GM18507 (cell line): ENCODE results near the gene CFDP1.

Source experiments
- DNase-seq: peaks from one replicate; pipeline ENCODE4 v3.0.0; 2011; ENCODE audit warnings: low read depth; ENCODE audit not compliant: insufficient read length; ENCODE audit errors: extremely low spot score
- FAIRE-seq: peaks from 2 replicates; lab custom pipeline; 2011; peaks lifted over from hg19 to GRCh38; lab: Jason Lieb, UNC

CFDP1 gene

DNA sequence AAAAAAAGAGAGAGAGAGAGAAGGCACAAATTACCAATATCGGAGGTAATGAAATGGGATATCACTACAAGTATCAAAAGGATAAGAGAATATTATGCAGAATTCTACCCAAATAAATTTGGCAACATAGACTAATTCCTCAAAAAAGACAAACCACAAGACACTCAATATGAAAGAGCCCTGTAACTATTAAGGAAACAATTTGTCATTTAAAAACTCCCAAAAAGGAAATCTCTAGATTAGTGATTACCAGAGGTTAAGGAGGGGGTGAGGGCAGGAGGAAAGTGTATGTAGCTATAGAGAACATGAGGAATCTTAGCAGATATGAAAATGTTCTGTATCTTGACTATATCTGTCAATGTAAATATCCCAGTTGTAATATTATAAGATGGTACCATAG lies 54.0 kb downstream of the CFDP1 start:
- no peak for DNase-seq
- peak; percentile 80 for FAIRE-seq

DNA sequence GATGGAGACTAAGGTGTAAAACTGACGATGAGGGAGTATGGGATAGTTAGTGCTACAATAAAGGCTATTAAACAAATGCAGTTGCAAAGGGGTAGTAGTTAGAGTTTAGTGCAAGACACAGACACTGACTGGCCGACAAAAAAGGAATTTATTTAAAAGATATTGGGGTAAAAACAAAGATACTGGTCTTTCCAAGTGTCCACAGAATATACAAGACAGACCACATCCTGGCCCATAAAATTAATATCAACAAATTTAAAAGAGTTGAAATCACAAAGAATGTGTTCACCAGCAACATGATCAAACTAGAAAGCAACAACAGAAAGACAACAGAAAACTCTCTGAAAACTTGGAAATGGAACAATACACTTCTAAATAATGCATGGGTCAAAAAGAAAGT lies 54.7 kb downstream of the CFDP1 start:
- FAIRE-seq: no peak
- DNase-seq: no peak

DNA sequence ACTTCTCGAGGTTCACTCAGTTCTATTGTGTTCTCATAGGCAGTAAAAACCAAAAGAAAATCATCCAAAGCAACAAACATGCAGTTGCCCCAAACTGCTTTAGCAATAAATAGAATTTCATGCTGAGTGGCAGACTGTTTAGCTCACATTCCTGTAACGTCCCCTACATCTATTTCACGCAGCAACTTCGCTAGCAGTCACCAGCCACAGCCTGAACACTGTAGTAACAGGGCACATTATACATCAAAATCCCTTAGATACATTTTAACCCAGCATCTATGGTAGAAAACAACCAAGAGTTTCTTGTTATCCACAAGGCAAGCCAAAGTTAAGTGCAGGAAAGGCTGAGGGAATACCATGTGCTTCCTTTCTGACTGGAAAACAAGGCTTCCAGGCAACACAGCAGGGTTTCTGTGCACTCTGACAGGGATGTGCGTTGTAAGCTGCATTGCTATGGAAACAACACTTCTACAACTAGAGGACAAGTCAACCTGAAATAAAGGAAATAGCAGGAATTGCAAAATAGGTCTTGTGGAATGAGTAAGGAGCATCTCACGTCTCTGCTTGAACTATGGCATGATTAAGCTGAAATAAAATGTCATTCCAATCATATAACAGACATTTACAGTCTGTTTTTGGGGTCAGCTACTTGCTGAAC lies 55.4 kb downstream of the CFDP1 start:
- DNase-seq: no peak
- FAIRE-seq: no peak

DNA sequence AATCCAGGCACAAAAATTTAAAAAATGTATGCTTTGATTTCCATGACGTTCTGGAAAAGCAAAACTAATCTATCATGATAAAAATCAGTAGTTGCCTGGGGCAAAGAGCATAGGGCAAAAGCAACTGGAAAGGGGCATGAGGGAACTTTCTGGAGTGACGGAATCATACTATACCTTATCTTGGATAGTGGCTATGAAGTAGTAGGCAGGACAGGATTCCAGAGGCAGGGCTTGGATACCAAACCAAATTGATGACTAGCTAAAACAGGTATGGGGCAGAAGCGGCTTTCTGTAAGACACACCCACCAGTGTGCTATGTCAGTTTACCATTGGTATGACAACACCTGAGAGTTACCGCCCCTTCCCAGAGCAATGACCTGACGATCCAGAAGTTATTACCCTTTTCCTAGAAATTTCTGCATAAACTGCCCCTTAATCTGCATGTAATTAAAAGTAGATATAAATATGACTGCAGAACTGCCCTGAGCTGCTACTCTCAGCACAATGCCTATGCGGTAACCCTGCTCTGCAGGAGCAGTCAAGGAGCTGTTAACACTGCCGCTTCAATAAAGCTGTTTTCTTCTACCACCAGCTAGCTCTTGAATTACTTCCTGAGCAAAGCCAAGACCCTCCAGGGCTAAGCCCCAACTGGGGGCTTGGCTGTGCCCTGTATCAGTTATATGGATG lies 56.7 kb downstream of the CFDP1 start:
- DNase-seq (no peak), FAIRE-seq (no peak)

DNA sequence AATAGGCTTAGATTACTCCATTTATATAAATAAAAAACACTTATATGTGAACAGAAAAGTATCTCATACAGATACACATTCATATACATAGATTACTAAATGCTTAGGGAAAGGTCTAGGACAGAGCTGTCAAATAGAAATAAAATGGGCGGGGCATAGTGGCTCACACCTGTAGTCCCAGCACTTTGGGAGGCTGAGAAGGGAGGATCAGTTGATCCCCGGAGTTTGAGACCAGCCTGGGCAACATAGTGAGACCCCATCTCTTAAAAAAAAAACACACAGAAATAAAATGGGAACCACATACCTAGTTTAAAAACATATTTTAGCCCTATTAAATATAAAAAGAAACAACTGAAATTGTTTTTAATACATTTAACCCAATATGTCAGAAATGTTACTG lies 58.9 kb downstream of the CFDP1 start:
- no peak for DNase-seq
- no peak for FAIRE-seq

DNA sequence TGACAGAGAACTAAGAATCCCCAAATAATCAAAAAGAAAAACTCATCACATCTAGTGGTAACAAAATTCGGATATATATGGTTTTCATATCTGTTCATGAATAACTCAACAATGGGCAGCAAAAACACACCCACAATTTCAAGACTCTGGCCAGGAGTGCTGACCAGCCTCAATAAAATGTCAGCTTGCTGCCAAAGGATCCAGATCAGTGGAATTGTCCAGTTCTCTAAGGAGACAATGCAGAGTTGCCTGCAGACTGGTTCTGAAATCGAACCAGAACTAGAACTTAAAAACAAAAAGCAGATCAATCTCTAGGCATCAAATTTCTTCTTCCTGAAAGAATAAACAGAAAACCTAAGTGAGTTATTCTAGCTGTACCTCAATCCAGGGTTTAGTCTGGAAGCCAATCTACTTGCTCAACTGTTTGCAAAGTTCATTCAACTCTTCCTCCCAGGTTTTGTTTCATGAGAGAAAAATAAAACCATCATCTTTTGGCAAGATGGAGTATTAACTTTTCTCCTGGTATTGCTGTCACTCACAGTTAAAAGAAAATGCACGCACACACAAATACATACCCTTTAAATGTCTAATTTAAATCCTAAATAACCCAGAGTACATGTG lies 61.0 kb downstream of the CFDP1 start:
- FAIRE-seq: no peak
- no peak for DNase-seq

DNA sequence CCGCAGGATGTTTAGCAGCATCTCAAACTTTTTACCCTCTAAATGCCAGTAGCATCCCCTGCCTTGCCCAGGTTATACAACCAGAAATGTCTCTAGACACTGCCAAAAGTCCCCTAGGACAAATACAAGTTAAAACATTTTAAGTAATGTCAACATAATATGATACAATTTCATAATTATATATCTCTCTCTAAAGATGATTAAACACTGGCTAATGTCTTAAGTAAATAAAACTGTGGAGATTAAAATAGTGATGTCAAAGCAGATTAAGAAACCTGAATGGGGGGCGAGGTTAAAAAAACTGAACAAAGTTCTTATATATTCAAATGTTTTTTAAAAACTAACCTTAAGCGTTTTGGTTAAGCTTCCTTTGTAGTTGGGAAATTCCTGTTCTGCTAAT lies 62.1 kb downstream of the CFDP1 start:
- DNase-seq (no peak), FAIRE-seq (no peak)

DNA sequence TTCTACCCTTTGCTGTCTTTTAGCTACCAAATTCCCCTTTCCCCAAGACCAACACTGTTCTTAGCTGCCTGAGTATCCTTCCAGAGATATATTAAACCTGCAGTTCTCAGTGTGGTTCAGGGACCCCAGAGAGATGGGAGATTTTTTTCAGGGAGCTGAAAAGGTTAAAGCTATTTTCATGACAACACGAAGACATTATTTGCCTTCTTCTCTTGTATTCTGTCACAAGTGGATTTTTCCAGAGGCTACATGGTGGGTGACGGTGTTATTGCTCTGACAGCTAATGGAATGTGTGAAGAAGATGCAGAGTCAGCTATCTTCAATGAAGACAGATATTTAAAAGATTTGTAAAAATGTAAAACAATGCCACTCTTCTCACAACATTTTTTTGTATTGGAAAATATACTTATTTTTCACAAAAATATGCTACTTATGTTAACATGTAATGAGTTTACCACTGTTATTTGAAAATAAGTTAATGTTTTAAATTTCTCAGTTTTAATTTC lies 69.0 kb downstream of the CFDP1 start:
- FAIRE-seq (peak; percentile 24), DNase-seq (no peak)

DNA sequence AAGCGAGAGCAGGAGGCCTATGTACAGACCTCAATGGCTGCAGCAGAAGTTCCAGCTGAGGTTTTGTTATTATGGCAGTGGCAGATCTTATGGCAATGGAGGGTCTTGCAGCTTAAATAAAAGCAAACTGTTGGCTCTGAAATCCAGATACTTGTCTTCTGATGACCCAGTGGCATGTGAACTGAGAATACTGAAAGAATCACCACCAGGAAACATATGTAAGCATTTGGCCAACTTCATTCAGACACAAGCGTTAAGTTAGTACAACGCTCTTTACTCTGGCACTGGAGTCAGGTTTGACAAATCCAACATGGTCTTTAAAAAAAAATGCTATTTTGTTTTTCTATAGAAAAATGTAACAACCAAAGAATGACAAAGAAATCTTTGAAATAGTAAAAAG lies 70.5 kb downstream of the CFDP1 start:
- no peak for DNase-seq
- no peak for FAIRE-seq

DNA sequence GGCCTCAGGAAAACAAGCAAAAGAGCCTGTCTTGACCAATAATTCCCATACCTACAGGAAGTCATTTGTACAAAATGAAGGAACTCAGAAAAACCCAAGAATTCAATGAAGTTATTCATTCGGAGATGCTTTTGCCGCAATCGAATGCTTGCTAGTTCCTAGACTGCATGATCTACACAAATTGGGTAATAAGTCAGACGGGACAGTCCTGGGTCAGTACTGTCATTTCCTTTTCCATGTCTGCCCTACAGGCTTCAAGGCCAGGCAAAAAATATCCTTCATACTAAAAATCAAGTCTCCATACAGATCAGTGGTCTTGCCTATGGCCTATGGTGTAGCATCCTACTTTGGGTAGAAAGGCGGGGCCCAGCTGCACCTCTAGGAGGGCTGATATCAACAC lies 71.4 kb downstream of the CFDP1 start:
- DNase-seq (no peak), FAIRE-seq (no peak)

DNA sequence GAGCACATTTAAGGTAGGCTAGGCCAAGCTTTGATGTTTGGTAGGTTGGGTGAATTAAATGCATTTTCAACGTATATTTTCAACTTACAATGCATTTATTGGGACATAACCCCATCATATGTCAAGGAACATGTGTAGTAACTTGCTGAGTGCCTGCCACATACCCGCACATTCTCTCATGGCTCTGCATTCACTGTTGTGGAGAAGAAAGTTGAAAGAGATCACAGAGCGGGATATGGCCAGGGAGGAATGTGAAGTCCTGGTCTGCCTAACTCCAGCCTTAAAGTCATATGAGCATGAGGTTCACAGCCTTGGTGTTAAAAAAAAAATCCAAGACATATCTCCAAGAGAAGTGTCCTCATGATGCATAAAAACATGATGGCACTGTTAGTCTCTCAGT lies 79.1 kb downstream of the CFDP1 start:
- no peak for DNase-seq
- FAIRE-seq: no peak

DNA sequence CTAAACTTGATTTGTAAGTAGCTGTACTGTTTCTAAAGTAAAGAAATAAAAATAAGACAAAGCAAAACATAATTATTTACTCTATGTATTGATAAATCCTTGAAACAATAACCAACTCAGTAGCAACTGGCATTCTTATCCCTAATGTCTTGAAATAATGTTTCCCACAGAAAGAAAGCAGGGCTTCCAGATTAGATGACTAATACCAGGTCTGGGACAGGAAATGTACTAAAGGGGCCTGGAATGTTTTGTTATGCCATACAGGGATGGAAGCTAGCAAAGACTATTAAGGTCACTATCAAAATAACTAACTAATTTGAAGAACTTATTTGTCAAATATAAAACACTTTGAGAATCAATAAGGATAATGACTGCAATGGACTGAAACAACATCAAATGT lies 82.1 kb downstream of the CFDP1 start:
- DNase-seq (no peak), FAIRE-seq (no peak)

DNA sequence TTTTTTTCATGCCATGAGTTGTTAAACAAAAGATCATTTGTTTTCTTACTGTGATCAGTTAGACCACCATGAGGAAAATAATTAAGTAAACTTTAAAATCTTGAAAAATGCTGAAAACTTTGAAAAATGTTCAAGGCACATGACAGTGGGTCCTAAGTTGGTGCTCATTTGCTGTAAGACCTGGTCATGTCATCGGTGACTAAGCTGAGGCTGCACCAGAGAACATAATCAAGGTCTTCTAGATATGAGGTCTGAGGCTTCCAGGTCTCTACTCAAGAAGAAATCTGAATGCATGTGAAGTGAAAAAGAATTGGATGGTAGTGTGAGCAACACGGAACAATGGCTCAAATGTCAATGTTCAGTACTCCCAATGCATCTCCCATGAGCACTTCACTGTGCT lies 87.6 kb downstream of the CFDP1 start:
- no peak for DNase-seq
- FAIRE-seq: no peak

DNA sequence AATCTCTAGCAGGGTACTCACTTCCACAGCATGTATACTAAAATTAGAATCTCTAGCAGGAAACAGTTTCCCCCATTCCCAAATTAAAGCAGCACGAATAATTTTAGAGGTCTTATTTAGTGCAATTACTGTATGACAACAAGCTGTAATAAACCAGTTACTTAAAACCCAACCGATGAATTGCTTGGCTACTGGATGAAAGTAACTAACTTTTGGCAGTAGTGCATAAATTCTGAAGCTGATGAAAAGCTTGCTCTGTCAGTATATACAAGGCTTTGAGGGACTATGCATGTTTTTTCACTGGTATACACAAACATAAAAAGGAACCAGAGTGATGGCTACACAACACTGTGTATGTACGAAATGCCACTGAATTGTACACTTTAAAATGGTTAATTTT lies 89.4 kb downstream of the CFDP1 start:
- DNase-seq: no peak
- no peak for FAIRE-seq

DNA sequence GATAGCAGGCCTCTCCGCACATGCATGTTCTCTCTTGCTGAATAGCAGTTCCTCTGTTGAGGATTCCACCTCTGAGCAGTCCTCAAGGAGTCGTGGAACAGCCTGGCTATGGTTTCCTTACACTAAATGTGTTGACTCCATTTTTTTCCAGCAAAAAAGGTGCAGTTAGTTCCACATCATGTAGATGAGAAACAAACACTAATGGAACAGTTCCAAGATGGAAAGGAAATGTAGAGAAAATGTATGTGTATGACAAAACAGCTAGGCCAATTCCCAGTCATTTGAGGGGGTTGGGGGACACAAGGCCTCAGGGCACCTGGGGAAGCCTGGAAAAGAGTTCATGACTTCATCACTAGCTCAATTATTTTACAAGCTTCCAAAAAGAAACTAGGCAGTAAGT lies 90.0 kb downstream of the CFDP1 start:
- FAIRE-seq (no peak), DNase-seq (no peak)

DNA sequence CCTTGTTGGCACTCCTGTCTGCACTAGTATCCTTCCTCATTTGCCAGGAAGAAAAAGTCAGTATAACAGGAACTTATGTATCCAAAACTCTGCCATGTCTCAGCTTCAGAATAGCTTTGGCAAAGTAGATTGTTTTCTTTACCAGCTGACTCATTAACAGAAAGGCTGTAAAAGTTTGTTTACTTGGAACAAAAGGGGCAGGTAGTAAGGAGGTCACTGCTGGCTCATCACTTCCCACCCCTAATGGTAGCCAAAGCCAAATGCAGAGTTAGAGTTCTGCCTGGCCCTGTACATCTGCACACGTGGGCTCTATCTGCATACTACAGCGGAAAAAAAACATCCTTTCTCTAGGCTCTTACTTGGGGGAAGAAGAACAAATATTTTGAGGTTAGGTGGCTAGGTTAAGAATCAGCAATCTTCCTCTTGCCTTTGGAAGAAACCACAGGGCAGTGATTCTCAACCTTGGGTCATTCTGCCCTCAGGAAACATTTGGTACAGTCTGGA lies 90.9 kb downstream of the CFDP1 start:
- FAIRE-seq (no peak), DNase-seq (no peak)

DNA sequence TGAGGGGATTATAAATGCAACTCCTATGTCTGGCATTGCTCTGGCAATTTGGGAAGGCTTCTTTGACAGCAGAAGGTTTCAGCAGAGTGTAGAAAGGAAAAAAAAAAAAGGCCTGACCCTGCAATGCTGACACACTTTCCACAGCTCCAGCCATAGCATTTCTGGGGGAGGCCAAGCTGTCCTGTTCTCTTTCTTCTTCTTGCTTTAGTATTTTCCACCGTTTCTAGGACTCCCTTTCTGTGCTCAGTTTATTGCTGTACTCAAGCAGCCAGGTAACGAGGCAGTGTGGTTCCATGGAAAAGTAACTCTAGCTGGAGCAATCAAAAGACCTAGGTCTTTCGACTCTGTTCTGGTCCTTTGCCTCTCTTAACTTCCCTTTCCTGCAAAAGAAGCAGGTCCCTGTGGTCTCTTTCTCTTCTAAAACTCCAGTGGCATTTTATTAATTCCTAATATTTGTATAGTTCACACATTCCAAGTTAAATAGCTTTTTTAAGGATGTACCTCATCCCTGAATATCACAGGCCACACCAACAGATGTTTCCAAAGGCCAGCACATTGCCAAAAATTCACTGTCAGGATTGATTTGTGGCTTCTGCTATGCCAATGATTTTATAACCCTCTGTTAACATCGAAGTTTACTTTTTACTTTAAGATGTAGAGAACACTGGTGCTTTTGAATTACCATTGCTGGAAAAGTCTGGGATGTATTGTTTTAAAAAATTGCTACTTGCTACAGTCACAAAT lies 91.6 kb downstream of the CFDP1 start:
- FAIRE-seq (no peak), DNase-seq (no peak)

DNA sequence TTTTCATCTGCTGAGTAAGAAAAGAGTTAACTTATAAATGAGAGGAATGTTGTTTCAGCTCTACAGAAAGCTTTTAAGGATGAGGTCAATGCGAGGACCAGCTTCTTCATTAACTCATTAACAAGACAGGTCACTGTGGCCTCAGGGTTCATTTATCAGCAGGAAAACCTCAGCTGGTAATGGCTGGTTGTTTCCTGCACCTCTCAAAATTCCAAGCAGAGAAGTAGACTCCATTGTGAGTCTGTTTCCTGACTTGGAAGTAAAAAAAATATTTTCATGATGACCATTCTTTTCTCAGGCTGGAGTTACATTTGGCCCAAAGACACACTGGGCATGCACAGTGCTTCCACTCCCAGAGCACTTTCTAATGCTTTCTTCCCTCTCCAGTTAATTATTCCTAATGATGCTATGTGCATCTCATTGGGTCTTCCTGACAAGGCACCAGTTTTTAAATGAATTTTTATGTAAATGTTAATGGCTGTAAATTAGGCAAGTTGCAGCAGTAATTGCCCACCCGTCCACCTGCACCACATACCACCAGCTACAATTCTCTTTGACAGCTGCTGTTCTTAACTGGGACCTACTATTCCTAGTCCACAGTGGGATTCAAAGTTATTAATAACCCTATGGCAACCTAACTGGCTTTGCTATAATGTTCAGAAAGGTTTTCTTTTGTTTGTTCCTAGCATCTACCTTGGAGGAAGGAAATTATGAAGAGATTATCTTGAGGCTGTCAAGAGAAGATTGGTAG lies 92.4 kb downstream of the CFDP1 start:
- no peak for DNase-seq
- no peak for FAIRE-seq

DNA sequence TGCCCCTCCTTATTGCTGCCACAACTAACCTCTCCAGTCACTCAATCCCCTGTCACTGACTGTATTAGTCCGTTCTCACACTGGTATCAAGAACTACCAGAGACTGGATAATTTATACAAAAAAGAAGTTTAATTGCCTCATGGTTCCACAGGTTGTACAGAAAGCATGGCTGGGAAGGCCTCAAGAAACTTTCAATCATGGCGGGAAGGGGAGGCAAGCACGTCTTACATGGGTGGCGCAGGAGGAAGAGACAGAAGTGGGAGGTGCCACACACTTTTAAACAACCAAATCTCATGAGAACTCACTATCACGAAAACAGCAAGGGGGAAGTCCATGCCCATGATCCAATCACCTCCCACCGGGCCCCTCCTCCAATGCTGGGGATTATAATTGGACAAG lies 95.9 kb downstream of the CFDP1 start:
- DNase-seq: no peak
- FAIRE-seq: no peak
